HEK293 (cell line): Measurements from ENCODE around the gene GNMT.

Source experiments
- CTCF ChIP-seq: fragments of 450-650 bp; formaldehyde crosslinking; IDR thresholded peaks from 2 replicates; pipeline ENCODE4 v1.5.1; 2016; ENCODE audit warnings: missing biosample characterization, missing genetic modification characterization
- TCF7L2 ChIP-seq: IDR thresholded peaks from 2 replicates; pipeline ENCODE4 v1.6.1; 2011; ENCODE audit warnings: low read depth, mild to moderate bottlenecking, inconsistent platforms, low read length, moderate library complexity, borderline replicate concordance
- YY1 ChIP-seq: fragments of 450-650 bp; formaldehyde crosslinking; IDR thresholded peaks from 2 replicates; pipeline ENCODE4 v1.5.1; 2018; ENCODE audit warnings: missing biosample characterization, missing genetic modification characterization
- ZBTB1 ChIP-seq: fragments of 450-650 bp; formaldehyde crosslinking; IDR thresholded peaks from 2 replicates; pipeline ENCODE4 v1.5.1; 2016; ENCODE audit warnings: missing biosample characterization, missing genetic modification characterization
- ZBTB8A ChIP-seq: fragments of 450-650 bp; formaldehyde crosslinking; IDR thresholded peaks from 2 replicates; pipeline ENCODE4 v1.5.1; 2016; ENCODE audit warnings: missing biosample characterization, missing genetic modification characterization
- ZNF138 ChIP-seq: fragments of 450-650 bp; formaldehyde crosslinking; IDR thresholded peaks from 2 replicates; pipeline ENCODE4 v1.5.1; 2016; ENCODE audit warnings: missing biosample characterization, missing genetic modification characterization, borderline replicate concordance
- ZNF174 ChIP-seq: fragments of 450-650 bp; formaldehyde crosslinking; IDR thresholded peaks from 2 replicates; pipeline ENCODE4 v1.5.0; 2017; ENCODE audit warnings: missing biosample characterization, mild to moderate bottlenecking, missing genetic modification characterization
- ZNF280D ChIP-seq: fragments of 450-650 bp; formaldehyde crosslinking; IDR thresholded peaks from 2 replicates; pipeline ENCODE4 v1.5.1; 2016; ENCODE audit warnings: missing biosample characterization, missing genetic modification characterization
- ZNF423 ChIP-seq: fragments of 450-650 bp; formaldehyde crosslinking; IDR thresholded peaks from 2 replicates; pipeline ENCODE4 v1.5.1; 2016; ENCODE audit warnings: missing biosample characterization, missing genetic modification characterization
- ZNF473 ChIP-seq: fragments of 450-650 bp; formaldehyde crosslinking; IDR thresholded peaks from 2 replicates; pipeline ENCODE4 v1.5.1; 2017; ENCODE audit warnings: missing biosample characterization, missing genetic modification characterization
- ZNF596 ChIP-seq: fragments of 450-650 bp; IDR thresholded peaks from 2 replicates; pipeline ENCODE4 v1.5.0; 2018; ENCODE audit warnings: missing biosample characterization, mild to moderate bottlenecking, missing genetic modification characterization, moderate library complexity
- ZSCAN30 ChIP-seq: fragments of 450-650 bp; IDR thresholded peaks from 2 replicates; pipeline ENCODE4 v1.5.1; 2018; ENCODE audit warnings: missing biosample characterization, mild to moderate bottlenecking, missing genetic modification characterization, moderate library complexity

- TF ChIP-seq CTCF: no peak
- TF ChIP-seq ZBTB8A: 0 out of 2 replicates have a peak, but pooled peaks have one; percentile 11
- peak; percentile 6; the same call in 1 of the 2 replicates for TF ChIP-seq ZNF423 (tag by site-specific recombination)
- TF ChIP-seq TCF7L2: no peak; the same call in 1 of the 2 replicates
- TF ChIP-seq ZBTB1 (tag by site-specific recombination): no peak
- no peak for TF ChIP-seq ZSCAN30 (tag by site-specific recombination)
- no peak for TF ChIP-seq YY1 (tag by site-specific recombination)
- TF ChIP-seq ZNF138 (tag by site-specific recombination): no peak
- TF ChIP-seq ZNF473 (tag by site-specific recombination): no peak
- no peak for TF ChIP-seq ZNF280D
- no peak for TF ChIP-seq ZNF174 (tag by site-specific recombination)
- TF ChIP-seq ZNF596: no peak
These were observed 30.7 kb upstream of the GNMT start for GRCh38 chr6:42929821-42930360.
